NCI-H146 (cell line): Measurements from ENCODE around the gene GRK7.
"Not testable (repeated sequence)": the region's sequence is repeated elsewhere in the genome, so short reads cannot be mapped to it uniquely, and the experiment has no call there.

ENCODE experiments used
- DNase-seq: peaks from one replicate; lab custom pipeline; 2025; lab: John Stamatoyannopoulos, UW

GRK7 gene

DNA sequence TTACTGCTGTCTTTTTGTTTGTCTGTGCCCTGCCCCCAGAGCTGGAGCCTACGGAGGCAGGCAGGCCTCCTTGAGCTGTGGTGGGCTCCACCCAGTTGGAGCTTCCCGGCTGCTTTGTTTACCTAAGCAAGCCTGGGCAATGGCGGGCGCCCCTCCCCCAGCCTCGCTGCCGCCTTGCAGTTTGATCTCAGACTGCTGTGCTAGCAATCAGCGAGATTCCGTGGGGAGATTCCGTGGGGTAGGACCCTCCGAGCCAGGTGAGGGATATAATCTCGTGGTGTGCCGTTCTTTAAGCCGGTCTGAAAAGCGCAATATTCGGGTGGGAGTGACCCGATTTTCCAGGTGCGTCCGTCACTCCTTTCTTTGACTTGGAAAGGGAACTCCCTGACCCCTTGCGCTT is 656 bp upstream of the GRK7 start:
- not testable (repeated sequence) for DNase-seq

DNA sequence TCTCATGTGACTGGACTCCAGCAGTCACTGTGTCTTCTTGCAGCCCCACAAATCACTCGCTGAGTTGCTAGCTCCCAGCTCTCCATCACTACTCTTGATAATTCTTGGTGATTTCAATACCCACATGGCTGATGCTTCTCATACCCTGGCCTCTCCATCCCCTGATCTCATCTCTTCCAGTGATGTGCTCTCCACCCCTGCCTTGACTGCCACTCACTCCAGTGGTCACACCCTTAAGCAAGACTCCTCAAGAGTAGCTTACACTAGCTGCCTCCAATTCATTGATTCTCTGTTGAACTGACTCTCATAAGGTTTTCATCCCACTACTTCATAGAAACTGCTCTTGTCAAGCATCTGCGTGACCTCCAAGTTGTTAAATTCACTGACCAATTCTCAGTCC is 837 bp downstream of the GRK7 start:
- no peak for DNase-seq

DNA sequence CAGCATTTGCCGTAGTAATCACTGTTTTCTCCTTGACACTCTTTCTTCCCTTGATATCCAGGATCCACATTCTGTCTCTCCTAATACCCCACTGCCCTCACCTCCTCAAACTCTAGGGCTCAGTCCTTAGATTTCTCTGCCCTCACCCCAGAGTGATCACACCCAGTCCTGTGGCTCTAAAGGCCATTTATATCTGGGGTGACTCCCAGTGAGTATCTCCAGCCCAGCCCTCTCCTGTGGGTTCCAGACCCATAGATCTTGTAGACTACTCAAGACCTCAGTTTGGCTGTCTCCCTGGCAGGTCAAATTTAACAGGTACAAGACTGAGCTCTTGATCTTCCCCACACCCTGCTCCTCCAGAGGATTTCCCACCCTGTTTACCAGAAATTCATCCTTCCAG is 1.3 kb downstream of the GRK7 start:
- DNase-seq: no peak

GRCh38 chr3:141764986-141765385 is 1.8 kb downstream of the GRK7 start:
- DNase-seq: no peak

GRCh38 chr3:141767066-141767465 is 3.9 kb downstream of the GRK7 start:
- DNase-seq: no peak

DNA sequence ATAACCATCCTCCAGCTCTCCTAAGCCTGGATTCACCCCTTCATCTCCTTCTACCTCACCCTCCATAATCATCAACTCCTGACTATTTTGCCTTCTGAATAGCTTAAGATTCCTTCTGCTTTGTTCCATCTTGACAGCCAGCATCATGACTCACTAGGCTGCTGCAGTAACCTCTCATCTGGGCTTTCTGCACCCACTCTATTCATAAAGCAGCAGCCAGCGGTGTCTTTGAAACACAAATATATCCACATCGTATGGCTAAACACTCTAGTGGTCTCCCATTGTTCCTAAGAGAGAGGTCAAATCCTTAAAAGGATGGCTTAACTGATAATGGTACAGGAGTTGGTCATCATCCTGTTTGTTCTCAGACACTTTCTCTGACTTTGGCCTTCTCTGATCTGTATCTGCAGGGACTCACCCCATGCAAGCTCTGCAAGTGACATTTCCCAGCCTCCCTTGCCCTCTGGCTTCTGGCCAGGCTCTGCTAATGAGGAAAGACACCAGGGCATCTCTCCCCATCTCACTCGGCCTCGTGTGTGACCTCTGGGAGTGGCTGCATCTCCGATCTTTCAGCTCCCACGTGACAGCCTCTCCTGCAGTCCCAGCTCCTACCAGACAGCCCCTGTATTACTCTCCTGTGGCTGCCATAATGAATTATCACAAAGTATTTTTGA is 6.2 kb downstream of the GRK7 start:
- no peak for DNase-seq

DNA sequence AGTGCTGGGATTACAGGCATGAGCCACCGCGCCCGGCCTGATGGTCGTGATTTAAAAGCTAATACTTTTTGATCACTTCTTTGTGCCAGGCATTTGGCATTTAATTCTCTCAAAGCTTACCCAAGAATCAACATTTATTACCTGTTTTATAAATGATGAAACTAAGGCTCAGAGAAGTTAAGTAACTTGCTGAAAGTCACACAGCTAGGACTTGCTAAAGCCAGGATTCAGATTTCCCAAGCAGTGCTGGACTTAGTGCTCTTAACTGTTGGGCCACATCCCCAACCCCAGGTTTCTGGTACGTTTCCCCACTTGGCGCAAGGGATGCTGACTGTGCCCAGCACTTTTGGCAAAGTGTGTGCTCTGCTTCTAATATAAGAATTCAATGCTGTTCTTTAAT is 10.5 kb downstream of the GRK7 start:
- DNase-seq: no peak

DNA sequence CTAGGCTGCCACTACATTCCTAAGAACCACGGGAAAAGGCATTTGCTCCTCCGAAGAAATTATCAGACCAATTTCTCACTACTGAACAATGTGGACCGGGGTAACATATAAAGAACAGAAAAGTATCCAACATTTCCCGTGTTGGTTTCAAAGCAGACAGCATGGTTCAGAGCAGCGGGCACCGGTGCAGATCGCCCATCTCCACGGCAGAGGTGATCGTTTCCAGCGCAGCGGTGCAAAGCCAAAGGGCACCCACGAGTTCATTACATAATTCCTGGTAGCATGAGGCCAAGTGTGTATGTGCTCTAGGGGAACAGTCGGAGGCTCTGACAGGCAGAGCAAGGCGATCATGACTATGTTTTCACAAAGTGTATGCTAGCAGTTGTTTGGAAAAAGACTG is 13.2 kb downstream of the GRK7 start:
- DNase-seq: no peak

DNA sequence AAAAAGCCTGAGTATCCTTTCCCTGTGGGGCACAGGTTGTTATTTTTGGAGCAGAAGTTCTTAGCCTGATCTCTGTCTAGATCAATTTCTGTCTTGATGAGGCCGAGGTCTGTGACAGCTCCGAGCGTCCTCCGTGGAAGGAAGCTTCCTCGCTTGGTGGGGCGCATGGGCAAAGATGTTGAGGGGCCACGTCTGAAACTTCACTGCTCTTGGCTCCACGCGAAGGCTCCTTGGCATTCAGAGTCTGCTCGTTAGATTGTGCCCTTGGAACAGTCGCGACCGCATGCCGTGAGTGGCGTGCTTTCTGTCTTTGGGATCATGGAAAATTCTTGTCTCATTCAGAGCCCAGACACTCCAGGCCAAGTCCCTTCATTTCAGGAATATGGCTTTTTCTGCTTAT is 13.7 kb downstream of the GRK7 start:
- DNase-seq: no peak

- no peak for DNase-seq
Observed at GRCh38 chr3:141777957-141778813, 15.0 kb downstream of the GRK7 start.

DNA sequence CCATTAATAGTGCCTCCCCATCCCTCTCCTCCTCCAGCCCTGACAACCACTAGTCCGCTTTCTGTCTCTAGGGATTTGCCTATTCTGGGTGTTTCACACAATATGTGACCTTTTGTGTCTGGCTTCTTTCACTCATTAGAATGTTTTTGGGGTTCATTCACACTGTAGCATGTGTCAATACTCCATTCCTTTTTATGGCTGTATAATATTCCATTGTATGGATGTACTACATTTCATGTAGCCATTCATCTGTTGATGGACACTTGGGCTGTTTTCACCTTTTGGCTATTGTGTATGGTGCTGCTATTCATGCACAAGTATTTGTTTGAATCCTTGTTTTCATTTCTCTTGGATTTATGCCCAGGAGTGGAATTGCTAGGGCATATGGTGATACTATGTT is 16.5 kb downstream of the GRK7 start:
- DNase-seq: no peak

GRCh38 chr3:141782386-141782932 is 19.3 kb downstream of the GRK7 start:
- DNase-seq: no peak

GRCh38 chr3:141783632-141784031 is 20.4 kb downstream of the GRK7 start:
- no peak for DNase-seq

GRCh38 chr3:141784096-141784495 is 20.9 kb downstream of the GRK7 start:
- no peak for DNase-seq

DNA sequence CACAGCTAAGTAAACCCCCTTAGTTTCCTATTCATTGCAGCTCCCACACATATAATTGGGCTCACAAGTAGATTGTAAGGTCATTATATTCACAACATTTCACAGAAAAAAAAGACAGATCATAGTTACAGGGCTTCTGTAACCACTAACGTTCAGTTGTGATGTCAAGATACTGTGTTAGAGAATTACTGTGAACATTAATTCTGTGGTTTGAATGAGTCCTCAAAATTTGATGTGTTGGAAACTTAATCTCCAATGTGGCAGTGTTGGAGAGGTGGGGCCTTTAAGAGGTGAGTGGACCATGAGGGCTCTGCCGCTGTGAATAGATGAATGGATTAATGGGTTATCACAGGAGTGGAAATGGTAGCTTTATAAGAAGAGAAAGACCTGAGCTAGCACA is 21.3 kb downstream of the GRK7 start:
- DNase-seq: no peak

DNA sequence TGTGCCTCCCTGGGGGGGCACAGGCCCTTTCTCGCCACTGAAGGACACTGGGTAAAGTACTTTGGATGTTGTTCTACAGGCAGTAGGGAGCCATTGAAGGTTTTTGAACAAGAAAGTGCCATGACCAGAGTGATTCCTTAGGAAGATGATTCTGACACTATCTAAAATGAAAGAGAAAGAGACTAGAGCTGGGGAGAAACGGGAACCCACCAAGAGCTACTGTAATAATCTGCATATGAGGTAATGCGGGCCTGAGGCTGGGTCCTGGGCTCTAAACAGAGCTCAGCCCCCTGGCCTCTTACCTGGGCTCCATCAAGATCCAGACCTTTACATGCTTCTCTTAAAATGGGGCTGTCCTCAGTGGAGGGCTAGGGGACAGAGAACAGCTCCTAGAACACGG is 24.9 kb downstream of the GRK7 start:
- DNase-seq: no peak

DNA sequence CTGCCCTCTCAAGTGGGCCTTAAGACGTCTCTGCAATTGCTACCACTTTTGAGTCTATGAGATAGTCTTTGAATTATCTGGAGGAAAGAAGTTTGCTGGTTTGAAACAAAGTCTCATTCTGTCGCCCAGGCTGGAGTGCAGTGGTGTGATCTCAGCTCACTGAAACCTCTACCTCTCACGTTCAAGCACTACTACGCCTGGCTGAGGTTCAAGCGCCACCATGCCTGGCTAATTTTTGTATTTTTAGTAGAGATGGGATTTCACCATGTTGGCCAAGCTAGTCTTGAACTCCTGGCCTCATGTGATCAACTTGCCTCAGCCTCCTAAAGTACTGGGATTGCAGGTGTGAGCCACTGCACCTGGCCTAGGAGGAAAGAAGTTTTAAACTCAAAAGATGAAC is 25.5 kb downstream of the GRK7 start:
- not testable (repeated sequence) for DNase-seq

DNA sequence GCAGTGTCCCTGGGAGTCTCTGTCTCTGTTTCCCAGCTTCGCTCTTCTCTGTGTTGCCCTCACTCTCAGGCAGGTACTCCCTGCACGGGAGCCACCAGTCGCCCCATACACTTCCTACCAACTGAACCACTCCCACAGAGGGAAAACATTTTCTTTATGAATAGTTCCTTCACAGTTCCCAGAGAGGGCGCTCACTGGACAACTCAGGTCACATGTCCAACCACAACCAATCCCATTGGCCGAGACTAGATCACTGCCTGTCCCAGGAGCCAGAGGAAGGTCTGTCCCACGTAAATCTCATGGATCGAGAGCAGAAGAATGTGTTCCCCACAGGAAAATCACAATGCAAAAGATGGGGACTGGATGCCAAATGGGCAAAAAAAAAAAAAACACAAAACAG is 26.1 kb downstream of the GRK7 start:
- DNase-seq: no peak

GRCh38 chr3:141790171-141790570 is 27.0 kb downstream of the GRK7 start:
- no peak for DNase-seq

DNA sequence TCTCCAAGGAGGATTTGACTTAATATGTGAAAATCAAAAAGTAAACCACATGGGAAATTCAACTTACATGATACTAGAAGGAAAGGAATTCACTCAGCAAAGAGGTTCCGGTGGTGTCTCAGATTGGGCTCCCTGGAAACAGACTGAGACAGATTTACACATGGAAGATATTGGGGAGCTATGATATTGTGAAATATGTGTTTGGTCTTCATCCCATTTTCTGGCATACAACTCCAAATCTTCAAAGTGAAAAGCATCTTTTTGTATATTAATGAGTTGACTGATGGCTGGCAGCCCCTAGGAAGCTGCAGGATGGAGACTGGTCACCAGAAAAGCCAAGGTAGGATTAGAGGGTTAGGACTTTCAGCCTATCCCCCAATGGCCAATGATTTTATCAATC is 29.3 kb downstream of the GRK7 start:
- DNase-seq: no peak

DNA sequence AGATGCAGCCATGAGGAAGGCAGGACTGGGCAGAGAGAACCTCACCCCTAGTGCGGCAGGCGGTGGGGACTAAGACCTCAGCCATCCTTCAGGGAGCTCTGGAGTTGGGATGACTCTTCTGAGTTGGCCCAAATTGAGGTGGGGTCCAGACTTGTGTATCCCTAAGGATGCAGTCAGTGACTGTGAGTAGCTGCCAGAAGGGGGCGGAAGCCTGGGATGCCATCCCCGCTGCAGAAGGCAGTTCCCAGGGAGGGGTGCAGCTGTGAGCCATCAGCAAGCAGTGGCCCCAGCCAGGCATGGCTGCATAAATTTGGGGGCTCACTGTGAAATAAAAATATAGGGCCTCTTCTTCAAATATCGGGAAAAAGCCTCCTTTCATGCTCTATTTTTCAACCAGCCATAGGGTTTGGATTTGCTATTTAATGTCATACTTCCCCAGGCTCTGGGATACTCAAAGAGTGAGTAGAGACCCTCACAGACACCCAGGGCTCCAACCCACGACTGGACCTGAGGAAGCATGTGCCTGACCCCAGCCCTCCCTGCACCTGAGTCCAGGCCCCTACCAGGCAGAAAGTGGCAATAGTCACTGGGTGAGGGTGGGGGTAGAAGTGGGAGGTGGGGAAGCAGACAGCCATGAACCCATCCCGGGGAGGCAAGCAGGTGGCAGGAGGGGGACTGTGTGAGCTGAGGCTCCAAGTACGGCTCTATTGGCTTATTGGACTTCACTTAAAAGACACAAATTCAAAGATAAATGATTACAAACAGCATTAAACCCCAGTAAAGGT is 30.5 kb downstream of the GRK7 start:
- no peak for DNase-seq

DNA sequence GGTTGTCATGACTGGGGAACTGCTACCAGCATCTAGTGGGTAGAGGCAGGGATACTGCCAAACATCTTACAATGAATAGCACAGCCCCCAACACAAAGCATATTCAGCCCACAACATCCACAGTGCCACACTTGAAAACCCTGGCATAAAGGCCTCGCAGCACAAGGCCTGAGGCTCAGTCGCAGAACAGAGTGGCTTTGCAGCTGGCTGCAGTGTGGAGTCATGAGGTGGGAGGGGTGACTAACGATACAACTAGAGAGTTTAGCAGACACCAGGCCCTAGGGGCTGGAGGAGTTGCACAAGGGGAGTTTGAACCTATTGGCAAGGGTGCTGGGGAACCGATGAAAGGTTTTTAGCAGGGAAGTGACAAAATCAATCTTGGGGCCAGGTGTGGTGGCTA is 32.1 kb downstream of the GRK7 start:
- DNase-seq: no peak

DNA sequence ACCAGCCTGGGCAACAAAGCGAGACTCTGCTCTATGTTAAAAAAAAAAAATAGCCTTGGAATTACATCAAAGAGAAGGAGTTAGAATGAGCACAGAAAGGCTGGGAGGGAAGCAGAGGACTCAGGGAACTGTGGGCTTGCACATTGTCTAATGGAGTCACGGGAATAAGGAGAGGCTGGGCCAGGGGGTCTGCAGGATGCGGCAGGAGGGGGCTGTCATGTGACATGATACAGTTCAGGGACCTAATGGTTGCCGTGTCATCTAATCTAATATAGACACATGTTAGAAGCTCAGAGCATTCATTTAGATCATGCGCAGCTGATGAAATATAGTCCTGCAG is 32.5 kb downstream of the GRK7 start:
- DNase-seq: no peak
